ENCODE results near the gene MYBPC2. TPM values are rescaled to one million over a fixed set of nuclear protein-coding genes. Genes with fewer than 3 reads are reported as not detected.
A peak's percentile ranks its signal among the peaks of the same experiment; 100 is the strongest.
"Not testable (repeated sequence)": the region's sequence is repeated elsewhere in the genome, so short reads cannot be mapped to it uniquely, and the experiment has no call there.

Gene MYBPC2
- total RNA-seq, 1 donor from 2014 or later, result not detected

- DNase-seq (ENCODE audit: low spot score), result peak; percentile 55
Measured at GRCh38 chr19:50458396-50459066, 25.8 kb downstream of the MYBPC2 start.

GRCh38 chr19:50459067-50459456 lies 26.4 kb downstream of the MYBPC2 start:
- DNase-seq (ENCODE audit: low spot score), result no peak

GRCh38 chr19:50459638-50460037 lies 26.9 kb downstream of the MYBPC2 start:
- DNase-seq (ENCODE audit: low spot score), result no peak

GRCh38 chr19:50460161-50460765 lies 27.6 kb downstream of the MYBPC2 start:
- peak; percentile 12 for DNase-seq (ENCODE audit: low spot score)

- DNase-seq (ENCODE audit: low spot score), result peak; percentile 43
Measured at GRCh38 chr19:50461066-50461875, 28.6 kb downstream of the MYBPC2 start.

- DNase-seq (ENCODE audit: low spot score), result no peak
Measured at GRCh38 chr19:50462970-50463369, 30.3 kb downstream of the MYBPC2 start.

DNA sequence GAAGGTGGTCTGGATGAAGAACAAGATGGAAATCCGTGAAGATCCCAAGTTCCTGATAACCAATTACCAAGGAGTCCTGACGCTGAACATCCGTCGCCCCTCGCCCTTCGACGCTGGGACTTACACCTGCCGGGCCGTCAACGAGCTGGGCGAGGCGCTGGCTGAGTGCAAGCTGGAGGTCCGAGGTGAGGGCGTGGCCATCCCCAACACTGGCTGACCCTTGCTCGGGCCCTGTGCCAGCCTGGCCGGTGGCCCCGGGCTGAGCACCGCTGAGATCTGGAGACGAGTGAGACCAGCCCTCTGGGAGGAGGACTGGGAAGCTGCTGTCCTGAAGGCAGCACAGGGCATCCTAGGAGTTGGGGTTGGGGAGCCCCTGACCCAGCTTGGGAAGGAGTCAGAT lies 31.7 kb downstream of the MYBPC2 start:
- DNase-seq (ENCODE audit: low spot score), result no peak

GRCh38 chr19:50465000-50465399 lies 32.3 kb downstream of the MYBPC2 start:
- DNase-seq (ENCODE audit: low spot score), result no peak

DNA sequence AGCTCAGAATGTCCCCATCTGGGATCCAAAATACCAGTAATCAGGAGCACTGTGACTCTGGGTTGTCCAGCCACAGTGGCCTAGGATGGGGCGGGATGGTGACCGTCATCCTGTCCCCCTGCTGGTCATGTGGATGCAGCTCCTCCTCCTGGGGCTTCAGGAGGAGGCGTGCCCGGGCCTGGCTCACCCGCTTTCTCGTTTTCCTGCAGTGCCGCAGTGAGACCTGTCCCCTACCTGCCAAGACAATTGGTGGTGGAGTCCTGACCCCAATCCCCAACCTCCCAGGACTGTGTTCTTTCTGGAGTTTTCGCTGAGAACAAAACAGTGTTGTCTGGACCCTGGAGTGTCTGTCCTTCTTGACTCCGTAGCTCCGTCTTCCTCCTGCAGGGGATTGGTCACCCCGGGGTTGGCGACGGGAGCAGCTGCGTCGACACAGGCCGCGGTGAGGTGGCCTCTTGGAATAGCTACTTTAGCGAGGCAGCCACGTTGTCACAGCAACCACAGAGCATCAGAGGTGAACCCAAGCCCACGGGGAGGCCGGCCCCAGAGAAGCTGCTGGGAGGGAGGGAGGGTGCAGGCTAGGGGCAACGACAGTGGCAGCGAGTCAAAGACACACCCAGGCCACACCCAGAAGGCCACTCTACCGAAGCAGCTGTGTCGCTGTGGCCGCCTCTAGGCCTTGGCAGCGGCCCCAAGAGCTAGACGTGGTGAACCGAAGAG lies 33.5 kb downstream of the MYBPC2 start:
- DNase-seq (ENCODE audit: low spot score), result no peak

GRCh38 chr19:50466706-50467039 lies 34.0 kb downstream of the MYBPC2 start:
- DNase-seq (ENCODE audit: low spot score), result no peak

GRCh38 chr19:50467566-50467965 lies 34.9 kb downstream of the MYBPC2 start:
- no peak for DNase-seq (ENCODE audit: low spot score)

- no peak for DNase-seq (ENCODE audit: low spot score)
Measured at GRCh38 chr19:50468818-50469217, 36.1 kb downstream of the MYBPC2 start.

DNA sequence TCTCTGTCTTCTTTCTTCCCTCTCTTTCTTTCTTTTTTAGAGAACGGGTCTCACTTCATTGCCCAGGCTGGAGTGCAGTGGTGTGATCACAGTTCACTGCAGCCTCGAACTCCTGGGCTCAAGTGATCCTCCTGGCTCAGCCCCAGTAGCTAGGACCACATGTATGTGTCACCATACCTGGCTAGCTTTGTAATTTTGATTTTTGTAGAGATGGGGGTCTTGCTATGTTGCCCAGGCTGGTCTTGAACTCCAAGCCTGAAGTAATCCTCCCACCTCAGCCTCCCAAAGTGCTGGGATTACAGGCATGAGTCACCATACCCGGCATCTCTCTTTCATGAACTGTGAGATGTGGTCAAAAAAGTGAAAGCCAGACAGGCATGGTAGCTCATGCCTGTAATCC lies 40.6 kb downstream of the MYBPC2 start:
- DNase-seq (ENCODE audit: low spot score), result not testable (repeated sequence)

GRCh38 chr19:50475101-50475568 lies 42.4 kb downstream of the MYBPC2 start:
- DNase-seq (ENCODE audit: low spot score), result no peak

- no peak for DNase-seq (ENCODE audit: low spot score)
Measured at GRCh38 chr19:50475736-50476223, 43.1 kb downstream of the MYBPC2 start.

GRCh38 chr19:50476224-50476906 lies 43.7 kb downstream of the MYBPC2 start, which contains the start of the genes EMC10 and GARIN5A:
TSS of gene EMC10 (plus strand) at chr19:50476507. CDS start at chr19:50476545, 38 bp downstream.
TSS of gene GARIN5A (minus strand) at chr19:50476848. CDS start at chr19:50476388, 460 bp downstream.
- peak; percentile 92 for DNase-seq (ENCODE audit: low spot score)

- no peak for DNase-seq (ENCODE audit: low spot score)
Measured at GRCh38 chr19:50476907-50477238, 44.2 kb downstream of the MYBPC2 start.

- DNase-seq (ENCODE audit: low spot score), result no peak
Measured at GRCh38 chr19:50477751-50478515, 45.2 kb downstream of the MYBPC2 start.

GRCh38 chr19:50478901-50479715 lies 46.4 kb downstream of the MYBPC2 start:
- DNase-seq (ENCODE audit: low spot score), result no peak
